GM12878 (cell line): ENCODE data around the gene FXYD4. TPM values are rescaled to one million over a fixed set of nuclear protein-coding genes. Genes with fewer than 3 reads are reported as not detected.

Experiments
- BMI1 ChIP-seq: fragments of 450-650 bp; IDR thresholded peaks from 2 replicates; pipeline ENCODE4 v1.6.1; 2016; ENCODE audit warnings: mild to moderate bottlenecking, moderate library complexity, borderline replicate concordance
- CBX5 ChIP-seq: sonication (generic); IDR thresholded peaks from 2 replicates; pipeline ENCODE4 v1.6.1; 2016; ENCODE audit warnings: low read depth, moderate library complexity, mild to moderate bottlenecking, inconsistent platforms
- CHD1 ChIP-seq: IDR thresholded peaks from 2 replicates; pipeline ENCODE4 v1.6.1; 2012; ENCODE audit warnings: low read depth, low read length, improper control_type of control experiment
- CHD4 ChIP-seq: fragments of 200-600 bp; sonication (generic); IDR thresholded peaks from 2 replicates; pipeline ENCODE4 v1.6.1; 2016; ENCODE audit warnings: mild to moderate bottlenecking
- CREB1 ChIP-seq: IDR thresholded peaks from 2 replicates; pipeline ENCODE4 v1.6.1; 2012; ENCODE audit warnings: low read depth, mild to moderate bottlenecking, inconsistent platforms
- ETV6 ChIP-seq, 2 experiments: fragments of 450-650 bp in 1 of 2; IDR thresholded peaks in 1 of 2; conservative IDR thresholded peaks in 1 of 2; 2 replicates each; pipeline ENCODE4 v1.6.1; 2014; ENCODE audit warnings: antibody characterized with exemption in 1 of 2, borderline replicate concordance in 1 of 2, low read depth in 1 of 2, mild to moderate bottlenecking in 1 of 2, moderate library complexity in 1 of 2
- EZH2 ChIP-seq: IDR thresholded peaks from 2 replicates; pipeline ENCODE4 v1.6.1; 2012; ENCODE audit warnings: low read depth, mild to moderate bottlenecking, control low read depth, inconsistent platforms, low read length, borderline replicate concordance; ENCODE audit not compliant: control insufficient read depth
- HDAC6 ChIP-seq: fragments of 200-600 bp; sonication (generic); IDR thresholded peaks from one replicate; pipeline ENCODE4 v1.8.0; 2017; ENCODE audit warnings: antibody characterized with exemption; ENCODE audit not compliant: unreplicated experiment
- LARP7 ChIP-seq: fragments of 450-650 bp; IDR thresholded peaks from 2 replicates; pipeline ENCODE4 v1.6.1; 2017; ENCODE audit warnings: mild to moderate bottlenecking
- POLR2AphosphoS5 ChIP-seq: IDR thresholded peaks from 2 replicates; pipeline ENCODE4 v1.6.1; 2011; ENCODE audit warnings: mild to moderate bottlenecking, low read length, inconsistent platforms
- SMAD5 ChIP-seq: IDR thresholded peaks from 2 replicates; pipeline ENCODE4 v1.6.1; 2016; ENCODE audit warnings: antibody characterized with exemption, low read depth
- SMARCA5 ChIP-seq: fragments of 450-650 bp; IDR thresholded peaks from 2 replicates; pipeline ENCODE4 v1.6.1; 2017; ENCODE audit warnings: mild to moderate bottlenecking
- SMC3 ChIP-seq: IDR thresholded peaks from 2 replicates; pipeline ENCODE4 v1.6.1; 2011; ENCODE audit warnings: low read length, improper control_type of control experiment, borderline replicate concordance
- SP1 ChIP-seq: IDR thresholded peaks from one replicate; pipeline ENCODE4 v1.6.1; 2011; ENCODE audit warnings: low read depth, low read length
- STAT1 ChIP-seq: fragments of 450-650 bp; conservative IDR thresholded peaks from 2 replicates; pipeline ENCODE4 v1.6.1; 2014; ENCODE audit warnings: antibody characterized with exemption, mild to moderate bottlenecking
- STAT3 ChIP-seq: IDR thresholded peaks from 2 replicates; pipeline ENCODE4 v1.6.1; 2011; ENCODE audit warnings: low read depth, low read length, improper control_type of control experiment
- SUZ12 ChIP-seq: fragments of 200-600 bp; sonication (generic); IDR thresholded peaks from one replicate; pipeline ENCODE4 v1.6.1; 2018; ENCODE audit warnings: antibody characterized with exemption, mild to moderate bottlenecking; ENCODE audit not compliant: unreplicated experiment
- TCF3 ChIP-seq: IDR thresholded peaks from 2 replicates; pipeline ENCODE4 v1.6.1; 2012; ENCODE audit warnings: low read depth, mild to moderate bottlenecking, low read length, borderline replicate concordance; ENCODE audit not compliant: insufficient read depth
- ZZZ3 ChIP-seq: IDR thresholded peaks from 2 replicates; pipeline ENCODE4 v1.6.1; 2011; ENCODE audit warnings: low read depth; ENCODE audit not compliant: control insufficient read depth, insufficient read length
- polyA plus RNA-seq, 11 experiments: library from polyadenylated mRNA; depleted of rRNA in 4 of 11; unstranded in 6 of 11; stranded (reverse) in 5 of 11; fragments of >200 nt; fragmentation: Nextera tagmentation in 4 of 11; fragmentation: Illumina TruSeq in 1 of 11; extraction: Ambion mirVana in 4 of 11; extraction: Trizol in 1 of 11; gene quantifications; 1 replicate in 1 of 11; 2 replicates in 10 of 11; pipeline versions ENCODE4 v1.2.1 to v1.2.3, GENCODE V29; 2011 to 2016; ENCODE audit warnings: inconsistent platforms in 2 of 11, missing spikeins in 2 of 11, low read depth in 1 of 11
- total RNA-seq, 4 experiments: library from RNA; depleted of rRNA in 3 of 4; stranded (reverse); fragments of >200 nt in 3 of 4; fragmentation: Illumina TruSeq in 1 of 4; extraction: Trizol in 1 of 4; gene quantifications; 2 replicates each; pipeline versions ENCODE4 v1.2.1 to v1.2.3, GENCODE V29; 2013 to 2021
- TF ChIP-seq, protein P1 (sequence below): fragments of 450-650 bp; IDR thresholded peaks from 2 replicates; pipeline ENCODE4 v1.6.1; 2017; ENCODE audit warnings: mild to moderate bottlenecking, moderate library complexity
- TF ChIP-seq, protein P2 (sequence below): fragments of 450-650 bp; conservative IDR thresholded peaks from 2 replicates; pipeline ENCODE4 v1.6.1; 2017; ENCODE audit warnings: mild to moderate bottlenecking, moderate library complexity
- TF ChIP-seq, protein P3 (sequence below): fragments of 450-650 bp; IDR thresholded peaks from 2 replicates; pipeline ENCODE4 v1.6.1; 2016; ENCODE audit warnings: mild to moderate bottlenecking
- TF ChIP-seq, protein P4 (sequence below): fragments of 450-650 bp; IDR thresholded peaks from 2 replicates; pipeline ENCODE4 v1.6.1; 2014; ENCODE audit warnings: mild to moderate bottlenecking

Gene FXYD4
- total and polyA plus RNA-seq, 10 of the 15 experiments (the other 5 are each of a cell fraction or from before 2014, with no cell fraction given), result not detected

DNA sequence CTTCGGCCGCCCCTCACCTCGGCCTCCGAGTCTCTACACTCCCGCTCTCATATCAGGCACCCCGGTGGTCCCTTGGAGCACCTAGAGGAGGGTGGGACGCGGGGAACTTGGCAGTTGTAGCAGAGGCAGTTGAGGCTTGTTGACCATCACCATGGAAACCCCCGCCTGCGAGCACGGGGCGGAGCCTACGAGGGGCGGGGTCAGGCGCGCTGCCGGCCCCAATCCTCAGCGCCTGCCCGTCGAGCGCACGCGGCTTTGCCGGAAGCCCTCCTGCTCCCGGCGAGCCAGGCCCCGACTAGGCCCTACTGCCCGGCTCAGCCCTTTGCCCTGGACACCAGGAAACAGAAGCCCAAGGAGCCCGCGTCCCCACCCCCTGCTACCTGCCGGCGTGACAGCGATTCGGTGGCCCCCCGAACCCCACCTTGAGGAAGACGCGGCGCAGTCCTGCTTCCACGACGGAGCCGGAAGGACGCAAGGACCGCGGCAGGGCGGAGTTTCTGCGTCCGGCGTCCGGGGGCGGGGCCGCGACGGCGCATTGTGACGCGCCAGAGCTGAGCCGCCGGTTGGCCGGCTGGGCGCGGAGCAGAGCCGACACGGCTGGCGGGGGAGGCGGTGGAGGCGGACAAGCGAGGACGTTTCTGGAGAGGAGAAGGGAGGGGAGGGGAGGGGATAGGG, 37.4 kb downstream of the FXYD4 start, which contains the start of gene HNRNPF (continued):
- TF ChIP-seq, protein P1, sequence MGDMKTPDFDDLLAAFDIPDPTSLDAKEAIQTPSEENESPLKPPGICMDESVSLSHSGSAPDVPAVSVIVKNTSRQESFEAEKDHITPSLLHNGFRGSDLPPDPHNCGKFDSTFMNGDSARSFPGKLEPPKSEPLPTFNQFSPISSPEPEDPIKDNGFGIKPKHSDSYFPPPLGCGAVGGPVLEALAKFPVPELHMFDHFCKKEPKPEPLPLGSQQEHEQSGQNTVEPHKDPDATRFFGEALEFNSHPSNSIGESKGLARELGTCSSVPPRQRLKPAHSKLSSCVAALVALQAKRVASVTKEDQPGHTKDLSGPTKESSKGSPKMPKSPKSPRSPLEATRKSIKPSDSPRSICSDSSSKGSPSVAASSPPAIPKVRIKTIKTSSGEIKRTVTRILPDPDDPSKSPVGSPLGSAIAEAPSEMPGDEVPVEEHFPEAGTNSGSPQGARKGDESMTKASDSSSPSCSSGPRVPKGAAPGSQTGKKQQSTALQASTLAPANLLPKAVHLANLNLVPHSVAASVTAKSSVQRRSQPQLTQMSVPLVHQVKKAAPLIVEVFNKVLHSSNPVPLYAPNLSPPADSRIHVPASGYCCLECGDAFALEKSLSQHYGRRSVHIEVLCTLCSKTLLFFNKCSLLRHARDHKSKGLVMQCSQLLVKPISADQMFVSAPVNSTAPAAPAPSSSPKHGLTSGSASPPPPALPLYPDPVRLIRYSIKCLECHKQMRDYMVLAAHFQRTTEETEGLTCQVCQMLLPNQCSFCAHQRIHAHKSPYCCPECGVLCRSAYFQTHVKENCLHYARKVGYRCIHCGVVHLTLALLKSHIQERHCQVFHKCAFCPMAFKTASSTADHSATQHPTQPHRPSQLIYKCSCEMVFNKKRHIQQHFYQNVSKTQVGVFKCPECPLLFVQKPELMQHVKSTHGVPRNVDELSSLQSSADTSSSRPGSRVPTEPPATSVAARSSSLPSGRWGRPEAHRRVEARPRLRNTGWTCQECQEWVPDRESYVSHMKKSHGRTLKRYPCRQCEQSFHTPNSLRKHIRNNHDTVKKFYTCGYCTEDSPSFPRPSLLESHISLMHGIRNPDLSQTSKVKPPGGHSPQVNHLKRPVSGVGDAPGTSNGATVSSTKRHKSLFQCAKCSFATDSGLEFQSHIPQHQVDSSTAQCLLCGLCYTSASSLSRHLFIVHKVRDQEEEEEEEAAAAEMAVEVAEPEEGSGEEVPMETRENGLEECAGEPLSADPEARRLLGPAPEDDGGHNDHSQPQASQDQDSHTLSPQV, result no peak
- TF ChIP-seq SUZ12, result no peak
- TF ChIP-seq CHD1, result no peak
- peak; percentile 95 for TF ChIP-seq BMI1
- no peak for TF ChIP-seq ZZZ3
- TF ChIP-seq, protein P2, sequence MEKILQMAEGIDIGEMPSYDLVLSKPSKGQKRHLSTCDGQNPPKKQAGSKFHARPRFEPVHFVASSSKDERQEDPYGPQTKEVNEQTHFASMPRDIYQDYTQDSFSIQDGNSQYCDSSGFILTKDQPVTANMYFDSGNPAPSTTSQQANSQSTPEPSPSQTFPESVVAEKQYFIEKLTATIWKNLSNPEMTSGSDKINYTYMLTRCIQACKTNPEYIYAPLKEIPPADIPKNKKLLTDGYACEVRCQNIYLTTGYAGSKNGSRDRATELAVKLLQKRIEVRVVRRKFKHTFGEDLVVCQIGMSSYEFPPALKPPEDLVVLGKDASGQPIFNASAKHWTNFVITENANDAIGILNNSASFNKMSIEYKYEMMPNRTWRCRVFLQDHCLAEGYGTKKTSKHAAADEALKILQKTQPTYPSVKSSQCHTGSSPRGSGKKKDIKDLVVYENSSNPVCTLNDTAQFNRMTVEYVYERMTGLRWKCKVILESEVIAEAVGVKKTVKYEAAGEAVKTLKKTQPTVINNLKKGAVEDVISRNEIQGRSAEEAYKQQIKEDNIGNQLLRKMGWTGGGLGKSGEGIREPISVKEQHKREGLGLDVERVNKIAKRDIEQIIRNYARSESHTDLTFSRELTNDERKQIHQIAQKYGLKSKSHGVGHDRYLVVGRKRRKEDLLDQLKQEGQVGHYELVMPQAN, result peak; percentile 97
- TF ChIP-seq, protein P3, sequence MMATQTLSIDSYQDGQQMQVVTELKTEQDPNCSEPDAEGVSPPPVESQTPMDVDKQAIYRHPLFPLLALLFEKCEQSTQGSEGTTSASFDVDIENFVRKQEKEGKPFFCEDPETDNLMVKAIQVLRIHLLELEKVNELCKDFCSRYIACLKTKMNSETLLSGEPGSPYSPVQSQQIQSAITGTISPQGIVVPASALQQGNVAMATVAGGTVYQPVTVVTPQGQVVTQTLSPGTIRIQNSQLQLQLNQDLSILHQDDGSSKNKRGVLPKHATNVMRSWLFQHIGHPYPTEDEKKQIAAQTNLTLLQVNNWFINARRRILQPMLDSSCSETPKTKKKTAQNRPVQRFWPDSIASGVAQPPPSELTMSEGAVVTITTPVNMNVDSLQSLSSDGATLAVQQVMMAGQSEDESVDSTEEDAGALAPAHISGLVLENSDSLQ, result peak; percentile 47; the same call in 1 of the 2 replicates
- TF ChIP-seq ETV6 (conservative IDR thresholded peaks at IDR 0.05 in 1 of 2, IDR thresholded peaks at IDR 0.05 in 1 of 2; ENCODE audit: borderline replicate concordance in 1 of 2, low read depth in 1 of 2), result no peak
- TF ChIP-seq HDAC6, result no peak
- no peak for TF ChIP-seq STAT3
- TF ChIP-seq CHD4, result no peak
- peak; percentile 94 for TF ChIP-seq SMAD5
- TF ChIP-seq, protein P4, sequence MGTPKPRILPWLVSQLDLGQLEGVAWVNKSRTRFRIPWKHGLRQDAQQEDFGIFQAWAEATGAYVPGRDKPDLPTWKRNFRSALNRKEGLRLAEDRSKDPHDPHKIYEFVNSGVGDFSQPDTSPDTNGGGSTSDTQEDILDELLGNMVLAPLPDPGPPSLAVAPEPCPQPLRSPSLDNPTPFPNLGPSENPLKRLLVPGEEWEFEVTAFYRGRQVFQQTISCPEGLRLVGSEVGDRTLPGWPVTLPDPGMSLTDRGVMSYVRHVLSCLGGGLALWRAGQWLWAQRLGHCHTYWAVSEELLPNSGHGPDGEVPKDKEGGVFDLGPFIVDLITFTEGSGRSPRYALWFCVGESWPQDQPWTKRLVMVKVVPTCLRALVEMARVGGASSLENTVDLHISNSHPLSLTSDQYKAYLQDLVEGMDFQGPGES, result no peak
- TF ChIP-seq EZH2, result no peak
- no peak for TF ChIP-seq SP1
- peak; percentile 91 for TF ChIP-seq CREB1
- TF ChIP-seq SMARCA5, result no peak
- TF ChIP-seq LARP7, result peak; percentile 53; the same call in 1 of the 2 replicates
- no peak; the same call in 1 of the 2 replicates for TF ChIP-seq CBX5
- no peak for TF ChIP-seq SMC3
- peak; percentile 13; the same call in 1 of the 2 replicates for TF ChIP-seq POLR2AphosphoS5
- no peak for TF ChIP-seq TCF3
- 0 out of 2 replicates have a peak, but pooled peaks have one; percentile 26 for TF ChIP-seq STAT1
